Measurements from ENCODE around the gene PRKG1.

Gene PRKG1

DNA sequence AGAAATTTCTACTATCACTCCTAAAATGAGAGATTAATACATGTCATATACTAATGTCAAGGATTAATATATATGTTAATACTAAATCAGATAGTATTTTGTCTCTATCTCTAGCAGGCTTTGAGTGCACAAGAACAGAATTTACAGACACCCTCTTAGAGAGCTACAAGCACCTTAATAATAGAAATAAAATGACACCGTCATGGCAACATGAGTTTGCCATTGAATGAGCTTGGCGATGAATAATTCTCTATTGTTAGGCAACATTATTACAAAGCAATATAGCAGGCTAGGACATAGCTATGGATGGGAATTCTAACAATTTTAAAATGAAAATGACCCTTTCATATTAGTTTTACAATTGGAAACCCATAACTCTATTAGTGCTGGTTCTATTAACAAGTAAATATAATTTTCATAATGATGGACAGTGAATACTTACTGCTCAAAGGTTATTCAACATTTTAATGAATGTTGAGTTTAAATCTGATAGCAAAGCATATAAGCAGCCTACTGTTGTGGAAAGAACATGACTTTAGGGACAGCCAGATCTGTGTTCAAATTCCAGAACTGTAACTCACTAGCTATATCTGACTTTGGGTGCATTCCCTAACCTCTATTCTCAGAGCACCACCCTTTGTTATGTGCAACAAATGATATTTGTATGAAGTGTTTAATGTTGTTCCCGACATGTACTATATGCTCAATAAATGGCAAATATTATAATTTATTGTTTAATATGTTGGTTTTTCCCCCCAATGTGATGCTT, 1055.3 kb downstream of the PRKG1 start:
- H3K36me3 Mint-ChIP-seq (ENCODE audit: insufficient read depth), result no peaks in the 10 kb centered on the region
- no peak for DNase-seq
- no peak overlapping the region for H3K4me3 Mint-ChIP-seq

DNA sequence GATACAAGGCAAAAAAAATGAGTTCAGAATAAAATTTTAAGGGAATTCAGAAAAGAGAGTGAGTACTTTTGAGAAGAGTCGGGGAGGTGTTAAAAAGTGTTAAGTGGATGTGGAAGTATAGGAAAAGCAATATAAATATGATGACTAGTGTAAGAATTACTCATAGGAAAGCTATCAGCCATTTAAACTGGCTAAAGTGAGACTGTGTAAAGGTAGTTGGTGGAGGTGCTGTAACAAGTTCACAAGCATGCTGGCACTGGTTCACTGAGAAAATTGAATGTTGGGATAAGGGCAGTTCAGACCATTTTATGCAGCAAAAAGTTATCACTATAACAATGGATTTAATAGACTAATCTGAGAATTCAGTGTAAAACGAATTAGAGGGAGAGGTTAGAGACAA, 1060.8 kb downstream of the PRKG1 start:
- no peaks in the 10 kb centered on the region for H3K27me3 Mint-ChIP-seq
- no peaks in the 10 kb centered on the region for H3K4me1 Mint-ChIP-seq (ENCODE audit: low read depth in 2 of 2)

More for the DNA sequence above, 1055.3 kb downstream of the PRKG1 start:
- H3K9me3 Mint-ChIP-seq, result peaks cover 6 to 16% of the 10 kb centered on the region in 2 donors
- ATAC-seq (replicated peaks), result no peak
- no peaks in the 10 kb centered on the region for H3K4me1 Mint-ChIP-seq (ENCODE audit: low read depth in 2 of 2)
- H3K27ac Mint-ChIP-seq, result no peak overlapping the region
- H3K27me3 Mint-ChIP-seq, result no peaks in the 10 kb centered on the region

DNA sequence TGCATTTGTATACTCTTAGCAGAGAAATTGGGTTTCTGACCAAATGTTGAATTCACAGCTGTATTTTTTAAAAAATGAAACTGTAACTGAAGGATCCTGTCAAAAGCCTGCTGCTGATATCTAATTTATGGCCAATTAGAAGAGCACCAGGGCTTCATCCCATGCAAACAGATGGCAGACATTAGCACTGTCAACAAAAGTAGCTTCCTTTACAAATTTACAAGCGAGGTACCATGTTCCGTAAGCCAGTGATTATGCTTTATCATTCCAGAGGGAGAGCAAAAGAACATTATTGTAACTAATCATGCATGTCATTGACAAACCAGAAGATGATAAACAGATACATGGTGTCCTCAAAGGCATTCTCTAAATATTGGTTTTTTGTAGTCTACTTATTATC, 1062.6 kb downstream of the PRKG1 start:
- H3K9me3 Mint-ChIP-seq, result no peaks in the 10 kb centered on the region
- ATAC-seq (replicated peaks), result no peak
- H3K4me3 Mint-ChIP-seq, result no peak overlapping the region
- H3K27me3 Mint-ChIP-seq, result no peaks in the 10 kb centered on the region
- no peak for DNase-seq
- H3K36me3 Mint-ChIP-seq (ENCODE audit: insufficient read depth), result no peaks in the 10 kb centered on the region
- H3K27ac Mint-ChIP-seq, result no peak overlapping the region
- H3K4me1 Mint-ChIP-seq (ENCODE audit: low read depth in 2 of 2), result no peaks in the 10 kb centered on the region

More for the DNA sequence above, 1060.8 kb downstream of the PRKG1 start:
- DNase-seq, result no peak
- Mint-ChIP-seq H3K4me3 (no peak overlapping the region), H3K9me3 (peaks cover 2 to 7% of the 10 kb centered on the region in 2 donors), H3K27ac (no peak overlapping the region), H3K36me3 (ENCODE audit: insufficient read depth) (no peaks in the 10 kb centered on the region)
- ATAC-seq (replicated peaks), result no peak

DNA sequence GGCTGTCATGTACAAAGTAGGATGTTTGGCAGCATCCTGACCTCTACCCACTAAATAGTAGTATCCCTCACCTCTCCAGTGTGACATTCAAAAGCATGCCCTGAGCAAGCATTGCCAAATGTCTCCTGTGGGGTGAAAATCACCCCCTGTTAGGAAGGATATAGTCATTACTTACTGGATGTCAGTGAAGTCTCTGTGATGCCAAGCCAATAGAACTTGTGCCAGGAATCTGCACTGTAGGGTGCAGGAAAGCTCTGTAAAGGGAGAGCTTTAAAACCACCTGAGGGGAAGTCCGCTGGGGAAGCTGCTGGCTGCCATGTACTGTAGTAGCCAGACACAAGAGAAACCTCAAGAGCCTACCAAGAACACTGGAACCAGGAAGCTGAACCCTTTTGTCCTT, 1069.1 kb downstream of the PRKG1 start:
- DNase-seq (no peak), ATAC-seq (replicated peaks) (no peak)
- Mint-ChIP-seq H3K27ac (no peak overlapping the region), H3K9me3 (peaks cover 0 to 3% of the 10 kb centered on the region in 2 donors), H3K4me3 (no peak overlapping the region), H3K27me3 (no peaks in the 10 kb centered on the region), H3K4me1 (ENCODE audit: low read depth in 2 of 2) (no peaks in the 10 kb centered on the region), H3K36me3 (ENCODE audit: insufficient read depth) (no peaks in the 10 kb centered on the region)

DNA sequence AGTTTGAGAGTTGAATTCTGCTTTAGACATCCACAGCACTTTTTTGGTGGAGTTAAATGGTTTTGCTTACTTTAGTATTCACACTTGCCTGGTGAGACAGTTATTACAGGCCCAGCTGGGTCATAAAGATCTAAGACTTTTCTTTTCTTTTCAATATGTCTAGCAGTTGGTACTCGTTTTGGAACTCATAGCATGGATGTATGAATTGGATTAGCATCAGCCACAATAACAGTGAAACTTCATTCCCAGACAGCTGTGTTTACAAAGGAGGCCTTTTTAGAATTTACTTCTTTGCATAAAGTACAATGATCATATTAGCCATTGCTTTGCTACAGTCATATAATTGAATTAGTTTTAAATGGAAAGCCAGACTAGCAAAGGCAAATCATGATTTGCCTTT, 1071.3 kb downstream of the PRKG1 start:
- Mint-ChIP-seq H3K27me3 (no peaks in the 10 kb centered on the region), H3K27ac (no peak overlapping the region)
- DNase-seq, result no peak

DNA sequence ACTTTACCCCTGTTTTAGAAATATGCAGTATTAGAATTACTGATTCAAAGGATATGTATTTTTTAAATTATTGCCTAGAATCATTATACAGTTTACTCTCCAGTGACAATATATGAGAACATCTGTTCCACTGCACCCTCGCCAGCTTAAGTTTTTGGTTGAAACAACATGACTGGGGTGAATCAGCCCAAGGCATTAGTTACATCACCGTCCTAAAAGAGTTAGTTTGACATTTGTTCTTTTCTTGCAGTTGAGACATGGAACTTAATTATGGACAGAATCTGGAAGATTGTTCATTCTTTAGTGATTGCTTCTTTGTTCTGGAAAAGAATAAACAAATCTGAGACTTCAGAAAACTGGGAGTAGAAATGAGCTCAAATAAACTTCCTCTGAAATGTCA, 1072.5 kb downstream of the PRKG1 start:
- H3K27ac Mint-ChIP-seq, result no peak overlapping the region
- H3K36me3 Mint-ChIP-seq (ENCODE audit: insufficient read depth), result no peaks in the 10 kb centered on the region
- H3K4me1 Mint-ChIP-seq (ENCODE audit: low read depth in 2 of 2), result no peaks in the 10 kb centered on the region
- H3K4me3 Mint-ChIP-seq, result no peak overlapping the region
- peaks cover 0 to 3% of the 10 kb centered on the region in 2 donors for H3K9me3 Mint-ChIP-seq
- H3K27me3 Mint-ChIP-seq, result no peaks in the 10 kb centered on the region
- DNase-seq (no peak), ATAC-seq (replicated peaks) (no peak)

More for the DNA sequence above, 1071.3 kb downstream of the PRKG1 start:
- Mint-ChIP-seq H3K36me3 (ENCODE audit: insufficient read depth) (no peaks in the 10 kb centered on the region), H3K4me3 (no peak overlapping the region), H3K9me3 (peaks cover 0 to 3% of the 10 kb centered on the region in 2 donors), H3K4me1 (ENCODE audit: low read depth in 2 of 2) (no peaks in the 10 kb centered on the region)
- ATAC-seq (replicated peaks), result no peak

DNA sequence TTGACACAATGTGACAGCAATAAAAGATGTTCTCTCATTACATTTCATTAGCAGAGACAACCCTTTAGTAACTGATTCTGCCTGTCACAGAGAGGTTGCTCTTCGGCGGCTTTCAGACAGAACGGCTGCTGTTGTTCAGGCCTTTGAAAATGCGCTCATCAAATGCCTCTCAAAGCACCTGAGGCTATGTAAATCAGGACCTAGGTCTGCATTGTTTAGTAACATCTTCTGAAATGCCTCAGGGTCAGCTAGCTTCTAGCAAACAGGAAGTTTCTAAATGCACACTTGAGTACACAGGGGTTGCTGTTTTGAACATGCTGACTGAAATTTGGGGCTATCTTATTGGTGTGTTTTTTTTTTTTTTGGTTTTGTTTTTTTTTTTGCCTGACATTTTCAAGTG, 1096.5 kb downstream of the PRKG1 start:
- Mint-ChIP-seq H3K4me3 (no peak overlapping the region), H3K9me3 (peaks cover 0 to 2% of the 10 kb centered on the region in 2 donors), H3K27me3 (no peaks in the 10 kb centered on the region), H3K36me3 (ENCODE audit: insufficient read depth) (no peaks in the 10 kb centered on the region), H3K4me1 (ENCODE audit: low read depth in 2 of 2) (no peaks in the 10 kb centered on the region), H3K27ac (no peak overlapping the region)
- no peak for DNase-seq
- ATAC-seq (replicated peaks), result no peak

DNA sequence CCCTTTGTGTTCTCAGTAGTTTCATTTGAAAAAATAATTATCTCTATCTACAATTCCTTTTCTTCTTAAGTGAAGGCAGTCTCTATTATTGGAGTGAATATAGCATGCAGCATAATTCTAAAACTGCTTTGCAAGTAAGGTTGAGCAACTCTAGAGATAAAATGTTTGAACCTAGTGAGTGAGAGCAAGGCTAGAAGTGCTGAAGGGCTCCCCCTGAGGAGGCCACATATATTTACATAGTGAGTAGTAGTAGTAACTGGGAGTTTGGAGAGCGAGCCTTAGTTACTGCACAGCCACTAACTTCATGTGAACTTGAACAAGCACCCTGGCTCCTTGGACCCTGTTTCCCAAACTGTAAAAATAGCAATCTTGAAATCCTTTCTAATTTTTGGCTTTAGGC, 1098.3 kb downstream of the PRKG1 start:
- Mint-ChIP-seq H3K4me1 (ENCODE audit: low read depth in 2 of 2) (no peaks in the 10 kb centered on the region), H3K27ac (no peak overlapping the region), H3K4me3 (no peak overlapping the region), H3K9me3 (peaks cover 0 to 2% of the 10 kb centered on the region in 2 donors), H3K27me3 (no peaks in the 10 kb centered on the region), H3K36me3 (ENCODE audit: insufficient read depth) (no peaks in the 10 kb centered on the region)
- DNase-seq, result no peak
- ATAC-seq (replicated peaks), result no peak

DNA sequence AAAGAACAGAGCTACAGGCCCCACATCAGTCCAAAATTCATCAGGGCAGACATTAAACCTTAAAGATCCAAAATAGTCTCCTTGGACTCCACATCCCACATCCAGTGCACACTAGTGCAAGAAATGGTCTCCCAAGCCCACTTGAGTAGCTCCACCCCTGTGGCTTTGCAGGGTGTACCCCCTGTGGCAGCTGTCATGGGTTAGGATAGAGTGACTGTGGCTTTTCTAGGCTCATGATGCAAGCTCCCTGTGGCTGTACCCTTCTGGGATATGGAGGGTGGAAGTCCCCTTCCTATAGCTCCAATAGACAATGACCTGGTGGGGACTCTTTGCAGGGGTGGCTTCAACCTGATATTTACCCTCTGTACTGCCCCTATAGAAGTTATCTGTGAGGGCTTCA, 1111.0 kb downstream of the PRKG1 start:
- Mint-ChIP-seq H3K9me3 (peaks cover 6 to 12% of the 10 kb centered on the region in 2 donors), H3K36me3 (ENCODE audit: insufficient read depth) (no peaks in the 10 kb centered on the region), H3K27me3 (no peaks in the 10 kb centered on the region), H3K27ac (no peak overlapping the region), H3K4me3 (no peak overlapping the region), H3K4me1 (ENCODE audit: low read depth in 2 of 2) (no peaks in the 10 kb centered on the region)
- no peak for DNase-seq
- ATAC-seq (replicated peaks), result no peak

DNA sequence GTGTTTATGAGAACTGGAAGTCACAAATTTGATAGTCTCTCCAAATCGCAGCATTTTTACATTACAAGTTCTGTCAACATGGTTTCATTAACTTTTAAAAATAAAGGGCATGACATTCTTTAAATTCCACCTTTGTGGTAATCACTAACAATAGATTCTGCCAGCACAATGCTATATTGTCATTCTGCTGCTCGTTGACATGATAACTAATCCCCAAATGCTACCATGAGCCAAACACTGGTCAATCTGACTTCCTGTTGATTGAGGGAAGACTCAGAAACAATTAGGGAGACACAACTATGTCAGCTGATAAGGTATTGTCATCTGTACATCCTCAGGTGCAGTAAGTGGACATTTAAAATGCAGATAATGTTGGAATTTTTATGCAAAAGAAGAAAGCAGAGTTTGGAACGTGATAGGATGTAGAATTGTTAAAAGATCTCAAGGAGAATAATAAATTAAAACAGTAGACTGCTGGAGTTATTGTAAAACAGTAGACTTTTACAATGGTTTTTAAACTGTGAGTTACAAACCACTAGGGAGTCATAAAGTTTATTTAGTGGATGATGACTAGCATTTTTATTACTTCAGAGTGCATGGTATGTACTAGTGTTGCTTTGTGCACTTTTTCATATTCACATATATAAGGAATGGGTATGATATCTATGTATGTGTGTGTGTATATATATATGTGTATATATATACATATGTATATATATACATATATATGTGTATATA, 1113.4 kb downstream of the PRKG1 start:
- Mint-ChIP-seq H3K4me3 (no peak overlapping the region), H3K4me1 (ENCODE audit: low read depth in 2 of 2) (no peaks in the 10 kb centered on the region)

DNA sequence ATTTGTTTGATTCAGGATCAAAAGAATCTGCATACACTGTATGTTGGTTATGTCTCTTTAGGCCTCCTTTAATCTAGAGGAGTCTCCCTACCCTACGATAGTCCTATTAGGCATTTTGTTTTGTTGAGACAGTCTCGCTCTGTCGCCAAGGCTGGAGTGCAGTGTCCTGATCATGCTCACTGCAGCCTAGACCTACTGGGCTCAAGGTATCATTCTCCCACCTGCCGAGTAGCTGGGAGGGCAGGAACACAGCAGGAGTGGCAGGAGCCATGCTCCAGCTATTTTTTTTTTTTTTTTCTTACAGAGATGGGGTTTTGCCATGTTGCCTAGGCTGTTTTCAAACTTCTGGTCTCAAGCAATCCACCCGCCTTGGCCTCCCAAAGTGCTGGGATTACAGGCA, 1116.8 kb downstream of the PRKG1 start:
- no peaks in the 10 kb centered on the region for H3K9me3 Mint-ChIP-seq
- no peak overlapping the region for H3K27ac Mint-ChIP-seq
- DNase-seq (no peak), ATAC-seq (replicated peaks) (no peak)
- no peaks in the 10 kb centered on the region for H3K36me3 Mint-ChIP-seq (ENCODE audit: insufficient read depth)
- no peaks in the 10 kb centered on the region for H3K27me3 Mint-ChIP-seq
- H3K4me3 Mint-ChIP-seq, result no peak overlapping the region
- H3K4me1 Mint-ChIP-seq (ENCODE audit: low read depth in 2 of 2), result no peaks in the 10 kb centered on the region

More for the DNA sequence above, 1113.4 kb downstream of the PRKG1 start:
- no peak overlapping the region for H3K27ac Mint-ChIP-seq
- H3K36me3 Mint-ChIP-seq (ENCODE audit: insufficient read depth), result no peaks in the 10 kb centered on the region
- no peak for ATAC-seq (replicated peaks)
- H3K27me3 Mint-ChIP-seq, result no peaks in the 10 kb centered on the region
- H3K9me3 Mint-ChIP-seq, result peaks cover under 1 to 4% of the 10 kb centered on the region in 2 donors
- DNase-seq, result no peak

DNA sequence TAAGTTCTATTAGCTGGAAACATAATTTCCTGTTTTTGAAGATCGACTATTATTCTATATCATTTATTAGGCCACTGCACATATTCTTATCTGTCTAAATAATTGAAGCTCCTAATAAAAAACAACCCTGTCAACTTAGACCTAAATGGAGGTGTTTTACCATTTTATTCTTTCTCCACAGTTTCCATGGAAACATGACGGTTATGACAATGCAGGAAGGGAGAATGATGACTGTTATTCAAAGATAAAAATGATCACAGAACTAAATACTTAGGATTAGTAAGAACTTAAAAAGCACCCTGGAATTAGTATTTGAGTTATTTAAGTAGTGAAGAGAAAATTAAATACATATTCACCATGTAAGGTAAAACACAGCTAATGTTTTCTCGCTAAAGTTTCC, 1119.9 kb downstream of the PRKG1 start:
- Mint-ChIP-seq H3K9me3 (no peaks in the 10 kb centered on the region), H3K36me3 (ENCODE audit: insufficient read depth) (no peaks in the 10 kb centered on the region), H3K4me3 (no peak overlapping the region), H3K27ac (no peak overlapping the region), H3K4me1 (ENCODE audit: low read depth in 2 of 2) (no peaks in the 10 kb centered on the region), H3K27me3 (no peaks in the 10 kb centered on the region)
- ATAC-seq (replicated peaks) (no peak), DNase-seq (no peak)

DNA sequence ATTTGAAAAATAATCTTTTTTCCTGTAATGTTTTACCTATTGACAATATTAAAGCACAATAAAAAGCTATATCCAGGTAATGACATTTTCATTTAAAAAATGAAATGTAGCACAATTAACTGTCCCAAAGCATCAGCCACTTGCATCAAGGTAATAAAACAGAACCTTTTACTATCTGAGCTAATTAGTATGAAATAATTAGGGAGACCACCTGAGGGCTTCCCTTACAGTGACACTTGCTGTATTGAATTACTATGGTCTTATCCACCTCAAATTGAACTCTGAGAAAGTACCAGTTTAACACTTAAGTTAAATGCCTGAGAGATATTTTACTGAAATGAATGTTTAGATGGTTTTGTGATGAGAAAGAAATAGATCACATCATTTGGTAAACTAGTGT, 1120.4 kb downstream of the PRKG1 start:
- no peak overlapping the region for H3K27ac Mint-ChIP-seq
- H3K4me3 Mint-ChIP-seq, result no peak overlapping the region
- no peak for ATAC-seq (replicated peaks)
- no peaks in the 10 kb centered on the region for H3K27me3 Mint-ChIP-seq
- DNase-seq, result no peak
- no peaks in the 10 kb centered on the region for H3K36me3 Mint-ChIP-seq (ENCODE audit: insufficient read depth)
- no peaks in the 10 kb centered on the region for H3K9me3 Mint-ChIP-seq
- H3K4me1 Mint-ChIP-seq (ENCODE audit: low read depth in 2 of 2), result no peaks in the 10 kb centered on the region

DNA sequence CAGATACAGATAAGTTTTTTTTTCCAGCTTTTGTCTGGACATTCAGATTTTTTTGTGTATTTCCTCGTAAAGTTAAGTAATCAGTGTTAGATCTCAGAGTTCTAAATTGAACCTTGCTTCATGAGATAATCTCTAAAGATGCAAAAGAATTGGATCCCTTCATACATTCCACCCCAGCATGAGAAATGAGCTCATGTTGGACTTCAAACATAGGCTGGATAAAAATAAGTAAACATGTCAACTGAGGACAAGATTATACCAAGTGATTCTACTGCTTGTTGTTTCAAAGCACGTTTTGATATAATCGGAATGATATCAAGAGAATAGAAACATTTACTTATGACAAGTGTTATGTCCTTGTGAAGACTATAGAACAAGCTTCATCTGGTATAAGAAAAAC, 1122.8 kb downstream of the PRKG1 start:
- Mint-ChIP-seq H3K27me3 (no peaks in the 10 kb centered on the region), H3K36me3 (ENCODE audit: insufficient read depth) (no peaks in the 10 kb centered on the region), H3K9me3 (no peaks in the 10 kb centered on the region), H3K4me1 (ENCODE audit: low read depth in 2 of 2) (no peaks in the 10 kb centered on the region), H3K27ac (no peak overlapping the region), H3K4me3 (no peak overlapping the region)
- DNase-seq (no peak), ATAC-seq (replicated peaks) (no peak)

Measured in effector memory CD8-positive, alpha-beta T cell (primary cell).